Cardiac muscle cell (in vitro differentiated cells and primary cell): ENCODE results near the gene ZDHHC18. TPM values are rescaled to one million over a fixed set of nuclear protein-coding genes. Genes with fewer than 3 reads are reported as not detected.
"Not testable (repeated sequence)": the region's sequence is repeated elsewhere in the genome, so short reads cannot be mapped to it uniquely, and the experiment has no call there.

ENCODE experiments used
- DNase-seq, 2 donors: peaks; one replicate each; pipeline versions ENCODE4 v3.0.0 to v3.0.0-alpha.2; 2010 to 2017; ENCODE audit warnings: low read depth in 1 of 2, low spot score in 1 of 2
- H3K27ac ChIP-seq: fragments of 200-600 bp; sonication (generic); 2 replicates; pipeline ENCODE4 v1.5.1; 2016
- H3K27me3 ChIP-seq: fragments of 200-600 bp; sonication (generic); 2 replicates; pipeline ENCODE4 v1.6.0; 2016; ENCODE audit warnings: control low read depth
- H3K36me3 ChIP-seq: fragments of 200-600 bp; sonication (generic); 2 replicates; pipeline ENCODE4 v1.5.1; 2016; ENCODE audit warnings: control low read depth
- H3K4me1 ChIP-seq: fragments of 200-600 bp; sonication (generic); 2 replicates; pipeline ENCODE4 v1.8.1; 2017; ENCODE audit warnings: low read depth, mild to moderate bottlenecking, mixed run types
- H3K4me3 ChIP-seq: fragments of 200-600 bp; sonication (generic); 2 replicates; pipeline ENCODE4 v1.5.1; 2016; ENCODE audit warnings: mild to moderate bottlenecking
- H3K9me3 ChIP-seq: fragments of 200-600 bp; sonication (generic); 2 replicates; pipeline ENCODE4 v1.5.1; 2017; ENCODE audit warnings: low read depth, mild to moderate bottlenecking, control low read depth
- polyA plus RNA-seq: library from polyadenylated mRNA; unstranded; fragments of >200 nt; fragmentation: Nextera tagmentation; extraction: Ambion mirVana; gene quantifications from 2 replicates; pipeline ENCODE4 v1.2.1, GENCODE V29; 2016
- total RNA-seq: library from RNA; depleted of rRNA; stranded (reverse); fragments of >200 nt; gene quantifications from 2 replicates; pipeline ENCODE4 v1.2.3, GENCODE V29; 2016
- TF ChIP-seq, protein P1 (sequence below): IDR thresholded peaks from 2 replicates; pipeline ENCODE4 v1.5.1; 2012; ENCODE audit warnings: low read depth, mild to moderate bottlenecking, low read length

ZDHHC18 gene
- total and polyA plus RNA-seq, 2 experiments from 2014 or later, result 16.1 to 16.6 TPM

DNA sequence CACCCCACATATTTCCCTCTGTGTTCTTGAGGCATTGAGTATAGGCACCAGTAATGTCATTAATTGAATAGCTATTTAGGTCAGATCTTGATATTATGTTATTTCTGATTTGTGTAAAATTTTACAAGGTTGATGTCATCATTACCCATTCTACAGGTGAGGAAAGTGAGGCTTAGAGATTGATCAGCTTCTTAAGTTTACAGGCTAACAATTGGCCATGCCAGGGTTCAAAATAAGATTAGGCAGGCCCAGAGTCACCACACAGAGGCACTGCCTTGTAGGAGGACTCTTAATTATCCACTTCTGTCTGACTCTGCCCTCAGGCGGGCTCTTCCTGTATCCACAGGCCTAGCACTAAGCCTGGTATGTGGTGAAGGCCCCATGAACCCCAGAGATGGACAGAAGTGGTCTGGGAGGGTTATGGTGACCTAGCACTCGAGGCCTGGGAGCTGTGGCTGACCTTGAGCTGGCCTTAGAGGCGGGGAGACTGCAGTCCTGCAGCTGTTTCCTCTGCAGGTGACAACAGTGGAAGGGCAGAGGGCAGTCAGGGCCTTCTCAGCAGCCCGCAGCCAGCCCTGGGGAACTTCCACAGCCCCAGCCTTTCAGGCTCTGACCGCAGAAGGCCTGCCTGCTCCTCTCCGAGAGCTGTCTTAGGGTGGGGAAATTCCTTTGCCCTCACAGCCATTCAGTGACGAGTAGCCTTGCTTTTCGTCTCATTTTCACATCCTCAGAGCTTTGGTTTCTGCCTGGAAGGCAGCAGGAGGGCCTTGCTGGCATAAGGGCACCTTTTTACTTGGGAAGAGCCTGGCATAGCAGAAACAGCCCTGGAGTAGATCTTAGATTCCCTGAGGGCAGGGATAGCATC, 12.2 kb downstream of the ZDHHC18 start:
- TF ChIP-seq, protein P1, sequence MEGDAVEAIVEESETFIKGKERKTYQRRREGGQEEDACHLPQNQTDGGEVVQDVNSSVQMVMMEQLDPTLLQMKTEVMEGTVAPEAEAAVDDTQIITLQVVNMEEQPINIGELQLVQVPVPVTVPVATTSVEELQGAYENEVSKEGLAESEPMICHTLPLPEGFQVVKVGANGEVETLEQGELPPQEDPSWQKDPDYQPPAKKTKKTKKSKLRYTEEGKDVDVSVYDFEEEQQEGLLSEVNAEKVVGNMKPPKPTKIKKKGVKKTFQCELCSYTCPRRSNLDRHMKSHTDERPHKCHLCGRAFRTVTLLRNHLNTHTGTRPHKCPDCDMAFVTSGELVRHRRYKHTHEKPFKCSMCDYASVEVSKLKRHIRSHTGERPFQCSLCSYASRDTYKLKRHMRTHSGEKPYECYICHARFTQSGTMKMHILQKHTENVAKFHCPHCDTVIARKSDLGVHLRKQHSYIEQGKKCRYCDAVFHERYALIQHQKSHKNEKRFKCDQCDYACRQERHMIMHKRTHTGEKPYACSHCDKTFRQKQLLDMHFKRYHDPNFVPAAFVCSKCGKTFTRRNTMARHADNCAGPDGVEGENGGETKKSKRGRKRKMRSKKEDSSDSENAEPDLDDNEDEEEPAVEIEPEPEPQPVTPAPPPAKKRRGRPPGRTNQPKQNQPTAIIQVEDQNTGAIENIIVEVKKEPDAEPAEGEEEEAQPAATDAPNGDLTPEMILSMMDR, result no peak
- DNase-seq, result no peak
- Histone ChIP-seq H3K27ac (peak overlapping the region; percentile 79), H3K4me1 (no peaks in the 10 kb centered on the region), H3K36me3 (peaks cover 8% of the 10 kb centered on the region), H3K9me3 (no peaks in the 10 kb centered on the region), H3K27me3 (no peaks in the 10 kb centered on the region), H3K4me3 (no peak overlapping the region)

DNA sequence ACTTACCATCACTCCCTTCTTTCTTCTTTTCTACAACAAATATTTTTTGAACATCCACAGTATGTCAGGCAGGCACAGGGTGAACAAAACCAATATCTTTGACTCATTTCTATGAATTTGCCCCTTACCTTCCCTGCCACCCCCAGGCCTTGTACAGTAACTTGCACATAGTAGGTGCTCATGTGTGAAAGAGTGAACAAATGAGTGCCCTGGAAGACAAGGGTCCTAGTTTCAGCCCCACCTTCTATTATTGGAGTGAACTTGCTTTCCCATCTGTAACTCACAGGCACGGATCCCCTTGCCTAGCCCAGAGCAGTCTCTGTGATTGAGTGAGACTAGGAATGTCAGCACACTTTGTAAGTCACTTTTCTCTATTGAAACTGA, 12.8 kb downstream of the ZDHHC18 start:
- Histone ChIP-seq H3K9me3 (no peaks in the 10 kb centered on the region), H3K4me1 (no peaks in the 10 kb centered on the region), H3K4me3 (no peak overlapping the region), H3K27ac (peak overlapping the region; percentile 79), H3K27me3 (no peaks in the 10 kb centered on the region), H3K36me3 (peaks cover 5% of the 10 kb centered on the region)
- TF ChIP-seq, protein P1, result no peak
- DNase-seq, result no peak

DNA sequence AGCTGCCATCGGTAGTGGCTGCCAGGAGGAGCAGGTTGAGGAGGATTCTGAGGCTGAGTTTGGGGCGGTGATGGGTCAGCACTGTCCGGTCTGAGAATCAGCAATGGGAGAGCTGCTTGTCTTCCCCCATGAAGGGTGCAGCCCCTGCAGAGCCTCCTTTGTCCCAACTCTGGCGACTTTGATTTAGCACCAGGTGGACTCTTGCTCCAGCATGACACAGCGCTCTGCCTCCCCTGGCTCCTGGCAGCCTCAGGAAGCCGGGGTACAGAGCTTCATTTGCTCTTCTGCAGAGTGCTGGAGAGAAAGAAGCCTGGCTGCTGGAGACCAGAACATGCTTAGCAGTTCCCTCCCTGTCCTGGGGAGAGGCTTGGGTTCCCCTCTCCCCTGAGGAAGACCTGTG, 13.3 kb downstream of the ZDHHC18 start:
- Histone ChIP-seq H3K4me3 (no peak overlapping the region), H3K4me1 (no peaks in the 10 kb centered on the region), H3K9me3 (no peaks in the 10 kb centered on the region), H3K27me3 (no peaks in the 10 kb centered on the region), H3K36me3 (peaks cover 3% of the 10 kb centered on the region), H3K27ac (peak overlapping the region; percentile 79)
- DNase-seq, result no peak
- TF ChIP-seq, protein P1, result no peak

DNA sequence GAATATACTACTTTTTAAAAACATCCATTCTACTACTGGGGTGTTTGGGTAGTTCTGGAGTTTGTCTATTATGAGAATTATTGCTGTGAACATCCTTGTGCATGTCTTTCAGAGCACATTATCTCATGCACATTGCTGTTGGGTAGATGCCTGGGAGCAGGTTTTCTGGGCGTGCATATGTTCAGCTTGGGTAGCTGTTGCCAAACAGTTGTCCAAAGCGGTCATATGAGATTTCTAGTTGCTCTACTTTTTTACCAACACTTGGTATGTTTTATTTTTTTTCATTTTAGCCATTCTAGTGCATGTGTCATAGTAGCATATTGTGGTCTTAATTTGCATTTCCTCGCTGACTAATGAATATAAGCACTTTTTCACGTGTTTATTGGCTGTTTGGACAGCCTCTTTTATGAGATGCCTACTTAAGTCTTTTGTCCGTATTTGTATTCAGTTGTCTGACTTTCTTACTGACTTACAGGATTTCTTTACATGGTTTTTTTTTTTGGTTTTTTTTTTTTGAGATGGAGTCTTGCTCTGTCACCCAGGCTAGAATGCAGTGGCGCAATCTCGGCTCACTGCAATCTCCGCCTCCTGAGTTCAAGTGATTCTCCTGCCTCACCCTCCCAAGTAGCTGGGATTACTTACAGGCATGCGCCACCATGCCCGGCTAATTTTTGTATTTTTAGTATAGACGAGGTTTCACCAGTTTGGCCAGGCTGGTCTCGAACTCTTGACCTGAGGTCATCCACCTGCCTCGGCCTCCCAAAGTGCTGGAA, 18.1 kb downstream of the ZDHHC18 start:
- H3K9me3 ChIP-seq, result no peaks in the 10 kb centered on the region
- H3K4me1 ChIP-seq, result no peaks in the 10 kb centered on the region
- H3K4me3 ChIP-seq, result no peak overlapping the region
- no peak overlapping the region for H3K27ac ChIP-seq
- DNase-seq, result no peak
- no peaks in the 10 kb centered on the region for H3K27me3 ChIP-seq
- TF ChIP-seq, protein P1, result no peak
- H3K36me3 ChIP-seq, result peaks cover 16% of the 10 kb centered on the region

DNA sequence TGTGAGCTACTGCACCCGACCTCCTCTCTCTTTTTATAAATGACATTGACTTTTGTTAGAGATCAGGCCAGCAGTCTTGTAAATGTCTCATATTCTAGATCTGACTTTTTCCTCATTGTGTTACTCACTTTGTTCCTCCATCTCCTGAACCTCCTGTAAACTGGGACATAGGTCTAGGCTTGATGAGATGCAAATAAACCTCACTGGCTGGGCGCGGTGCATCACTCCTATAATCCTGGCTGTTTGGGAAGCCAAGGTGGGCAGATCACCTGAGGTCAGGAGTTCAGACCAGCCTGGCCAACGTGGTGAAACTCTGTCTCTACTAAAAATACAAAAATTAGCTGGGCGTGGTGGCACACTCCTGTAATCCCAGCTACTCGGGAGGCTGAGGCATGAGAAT, 21.3 kb downstream of the ZDHHC18 start:
- not testable (repeated sequence) for H3K9me3 ChIP-seq, H3K27me3 ChIP-seq, H3K4me3 ChIP-seq, H3K27ac ChIP-seq, H3K4me1 ChIP-seq, DNase-seq
- H3K36me3 ChIP-seq, result peaks cover 29% of the 10 kb centered on the region

DNA sequence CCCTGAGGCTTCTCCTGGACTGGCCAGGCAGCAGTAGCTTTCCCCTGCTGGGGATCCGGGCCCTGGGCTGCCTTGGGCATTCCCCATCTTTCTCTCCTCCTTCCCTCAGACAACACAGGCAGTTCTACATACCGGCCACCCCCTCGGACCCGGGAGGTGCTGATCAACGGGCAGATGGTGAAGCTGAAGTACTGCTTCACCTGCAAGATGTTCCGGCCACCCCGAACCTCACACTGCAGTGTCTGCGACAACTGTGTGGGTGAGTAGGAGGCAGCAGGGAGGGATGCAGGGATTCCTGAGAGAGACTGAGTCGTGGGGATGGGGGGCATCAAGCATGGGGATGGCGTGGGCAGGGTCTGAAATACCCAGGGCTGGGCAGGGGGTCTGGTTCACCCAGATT, 22.0 kb downstream of the ZDHHC18 start:
- no peak for DNase-seq
- Histone ChIP-seq H3K36me3 (peaks cover 32% of the 10 kb centered on the region), H3K4me3 (no peak overlapping the region), H3K4me1 (no peaks in the 10 kb centered on the region), H3K9me3 (no peaks in the 10 kb centered on the region), H3K27me3 (no peaks in the 10 kb centered on the region), H3K27ac (no peak overlapping the region)
- TF ChIP-seq, protein P1, result no peak
